ENCODE results near the gene SGTA.
"Not testable (repeated sequence)": the region's sequence is repeated elsewhere in the genome, so short reads cannot be mapped to it uniquely, and the experiment has no call there.

Gene SGTA

DNA sequence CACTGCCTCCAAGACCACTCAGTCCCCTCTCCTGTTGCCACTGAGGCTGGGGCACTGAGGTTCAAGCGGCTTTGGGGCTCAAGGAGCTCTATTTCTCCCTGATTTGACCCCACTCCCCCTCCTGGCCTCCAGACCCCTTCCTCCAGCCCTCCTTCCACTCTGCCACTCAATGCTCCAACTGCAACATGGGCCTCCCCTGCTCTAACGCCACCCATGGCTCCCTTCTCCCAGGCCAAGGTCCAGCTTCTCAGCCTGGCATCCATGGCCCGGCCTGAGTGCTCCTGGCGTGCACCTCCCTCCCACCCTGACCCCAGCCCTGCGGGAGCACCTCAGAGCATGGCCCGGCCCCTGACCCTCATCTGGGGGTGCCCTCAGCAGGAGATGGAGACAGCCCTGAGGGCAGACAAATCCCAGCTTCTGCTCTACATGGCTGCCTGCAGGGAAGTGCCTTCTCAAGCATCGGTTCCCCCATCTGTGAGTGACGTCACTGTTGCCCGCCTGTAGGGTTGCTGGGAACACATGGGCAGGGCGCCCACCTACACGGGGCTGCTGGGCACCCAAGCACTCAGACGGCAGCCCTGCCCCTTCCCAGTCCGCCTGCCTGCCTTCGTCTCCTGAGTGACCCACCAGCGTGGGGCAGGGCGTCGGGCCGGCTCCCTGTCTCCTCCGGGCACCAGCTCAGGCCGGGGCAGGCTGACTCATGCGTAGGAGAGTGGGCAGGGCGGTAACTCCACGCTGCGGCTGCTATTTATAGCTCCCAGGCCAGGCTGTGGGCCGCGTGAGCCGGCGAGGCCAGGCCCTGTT lies 60.3 kb downstream of the SGTA start:
- DNase-seq, result no peak

- DNase-seq, result no peak
Observed at GRCh38 chr19:2721570-2722540, 61.2 kb downstream of the SGTA start.

GRCh38 chr19:2720777-2721569 lies 62.1 kb downstream of the SGTA start, which contains the start of gene DIRAS1:
TSS of gene DIRAS1 (minus strand) at chr19:2721372. CDS start at chr19:2717806, 3,566 bp downstream.
- no peak for DNase-seq

DNA sequence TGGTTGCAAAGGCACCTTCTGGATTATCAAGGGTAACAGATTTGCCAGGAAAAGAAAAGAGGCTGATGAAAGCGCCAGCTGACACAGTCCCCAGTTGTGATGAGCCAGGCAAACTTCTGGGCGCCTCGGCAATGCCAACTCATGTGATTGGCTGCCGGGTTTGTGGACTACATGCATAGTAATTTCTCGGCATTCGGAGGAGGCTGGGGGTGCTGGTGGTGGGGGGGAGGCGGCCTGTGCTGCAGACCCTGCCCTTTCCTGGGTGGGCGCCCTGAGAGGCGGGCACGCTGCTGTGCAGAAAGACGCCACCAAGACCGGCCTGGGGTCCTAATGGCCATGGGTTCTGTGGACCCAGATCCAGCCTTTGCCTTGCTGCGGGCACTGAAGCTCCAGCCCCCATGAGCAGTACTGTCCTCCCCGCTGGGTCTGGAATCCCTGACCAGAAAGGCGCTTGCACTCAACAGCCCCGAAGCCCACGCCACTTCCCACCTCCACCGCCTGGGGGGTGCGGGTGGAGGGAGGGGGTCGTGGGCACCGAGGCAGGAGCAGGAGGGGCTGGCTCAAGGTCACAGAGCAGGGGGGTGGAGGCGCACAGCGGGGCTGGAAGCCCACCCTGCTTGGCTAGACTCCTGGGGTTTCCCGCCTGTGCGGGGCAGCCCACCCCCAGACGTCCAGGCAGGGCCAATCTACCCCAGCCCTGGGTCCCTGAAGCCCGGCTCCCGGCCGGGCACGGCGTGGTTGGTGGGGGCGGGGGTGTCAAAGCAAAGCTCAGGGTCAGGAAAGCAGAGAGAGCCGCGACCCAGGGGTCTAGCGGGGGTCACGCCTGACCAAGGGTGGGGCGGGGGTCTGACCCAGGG lies 62.9 kb downstream of the SGTA start:
- DNase-seq, result no peak

- no peak for DNase-seq
Observed at GRCh38 chr19:2719232-2719735, 63.8 kb downstream of the SGTA start.

GRCh38 chr19:2717638-2718541 lies 65.2 kb downstream of the SGTA start:
- no peak for DNase-seq

GRCh38 chr19:2716722-2717637 lies 66.1 kb downstream of the SGTA start:
- no peak for DNase-seq

DNA sequence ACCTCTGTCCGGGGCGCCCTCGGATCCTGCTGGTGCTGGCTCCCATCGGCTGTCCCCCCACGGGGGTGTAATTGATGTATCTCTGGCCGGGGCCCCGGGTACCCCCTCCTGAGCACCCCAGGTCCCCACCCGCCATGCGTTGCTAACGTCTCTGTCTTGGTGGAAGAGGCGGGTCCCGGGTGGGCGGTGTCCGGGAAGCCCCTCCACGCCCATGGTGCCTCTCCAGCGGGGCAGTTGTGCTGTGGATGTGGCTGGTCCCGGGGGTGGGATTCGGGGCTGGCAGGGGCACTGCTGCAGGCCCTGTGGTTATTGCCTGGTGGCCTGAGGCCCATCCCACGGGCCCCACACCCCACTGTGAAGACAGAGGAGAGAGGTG lies 66.8 kb downstream of the SGTA start:
- no peak for DNase-seq

DNA sequence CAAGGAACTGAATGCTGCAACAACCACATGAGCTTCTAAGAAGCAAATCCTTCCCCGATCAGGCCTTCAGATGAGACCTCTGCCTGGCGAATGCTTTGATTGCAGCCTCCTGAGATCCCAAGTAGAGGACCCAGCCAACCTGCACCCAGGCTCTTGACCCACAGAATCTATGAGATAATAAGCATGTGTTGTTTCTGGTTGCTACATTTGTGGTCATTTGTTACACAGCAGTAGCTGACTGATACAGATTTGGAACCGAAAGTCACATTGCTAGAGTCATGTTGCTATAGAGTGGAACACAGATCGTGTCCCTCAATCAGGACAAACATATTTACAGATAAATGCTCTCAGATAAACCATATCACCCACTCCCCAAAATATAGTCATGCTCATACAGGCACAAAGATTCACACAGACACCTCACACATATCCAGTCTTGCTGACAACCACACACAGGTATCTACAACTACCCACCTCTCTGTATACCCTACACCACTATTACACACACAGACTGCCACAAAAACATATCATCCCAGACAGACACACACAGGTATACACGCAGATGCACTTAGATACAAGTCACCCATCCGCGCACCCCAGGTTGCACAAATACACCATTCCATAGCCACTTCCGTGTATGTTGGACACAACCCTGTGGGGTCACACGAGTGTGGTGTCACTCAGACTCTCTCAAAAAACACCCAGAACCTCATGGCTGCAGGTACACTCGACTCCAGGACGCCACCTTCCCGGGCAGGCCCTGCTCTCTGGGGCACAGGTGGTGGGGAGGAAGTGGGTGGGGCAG lies 67.4 kb downstream of the SGTA start:
- no peak for DNase-seq

DNA sequence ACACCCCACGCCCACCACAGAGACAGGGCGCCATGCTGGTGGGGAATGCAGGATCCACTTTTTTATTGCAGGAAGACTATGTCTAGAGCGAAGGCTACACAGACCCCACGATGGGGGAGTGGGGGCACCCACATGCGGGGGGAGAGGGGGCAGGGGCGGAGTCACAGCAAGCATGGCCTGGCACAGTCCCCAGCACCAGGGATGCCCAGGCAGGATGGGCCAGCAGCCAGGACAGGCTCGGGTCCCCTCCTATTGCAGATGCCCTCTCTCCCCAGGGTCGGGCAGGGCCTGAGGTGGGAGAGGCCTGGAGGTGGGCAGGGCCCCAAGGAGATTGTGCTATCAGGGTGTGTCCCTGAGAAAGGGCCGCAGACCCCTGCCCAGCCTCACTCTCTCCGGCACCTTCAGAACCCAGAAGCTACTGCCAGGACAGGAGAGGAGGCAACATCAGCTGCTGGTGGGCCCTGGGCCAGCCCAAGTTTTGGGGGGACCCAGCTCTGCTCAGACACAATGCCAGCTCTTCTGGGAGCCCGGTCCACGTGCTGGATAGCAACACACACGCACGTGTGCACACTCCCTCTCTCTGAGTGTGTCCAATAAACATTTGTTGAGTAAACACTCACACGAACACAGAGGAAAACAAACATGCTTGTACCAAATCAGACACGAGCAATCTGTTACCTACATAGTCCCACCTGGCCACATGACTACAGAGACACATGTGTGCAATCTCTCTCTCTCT lies 68.4 kb downstream of the SGTA start:
- DNase-seq, result no peak

DNA sequence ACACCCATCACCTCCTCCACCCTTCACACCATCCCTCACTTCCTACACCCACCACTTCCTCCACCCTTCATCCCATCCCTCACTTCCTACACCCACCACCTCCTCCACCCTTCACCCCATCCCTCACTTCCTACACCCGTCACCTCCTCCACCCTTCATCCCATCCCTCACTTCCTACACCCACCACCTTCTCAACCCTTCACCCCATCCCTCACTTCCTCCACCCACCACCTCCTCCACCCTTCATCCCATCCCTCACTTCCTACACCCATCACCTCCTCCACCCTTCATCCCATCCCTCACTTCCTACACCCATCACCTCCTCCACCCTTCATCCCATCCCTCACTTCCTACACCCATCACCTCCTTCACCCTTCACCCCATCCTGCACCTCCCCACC lies 69.0 kb downstream of the SGTA start:
- DNase-seq, result not testable (repeated sequence)

DNA sequence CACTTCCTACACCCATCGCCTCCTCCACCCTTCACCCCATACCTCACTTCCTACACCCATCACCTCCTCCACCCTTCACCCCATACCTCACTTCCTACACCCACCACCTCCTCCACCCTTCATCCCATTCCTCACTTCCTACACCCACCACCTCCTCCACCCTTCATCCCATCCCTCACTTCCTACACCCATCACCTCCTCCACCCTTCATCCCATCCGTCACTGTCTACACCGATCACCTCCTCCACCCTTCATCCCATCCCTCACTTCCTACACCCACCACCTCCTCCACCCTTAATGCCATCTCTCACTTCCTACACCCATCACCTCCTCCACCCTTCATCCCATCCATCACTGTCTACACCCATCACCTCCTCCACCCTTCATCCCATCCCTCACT lies 69.9 kb downstream of the SGTA start:
- not testable (repeated sequence) for DNase-seq

DNA sequence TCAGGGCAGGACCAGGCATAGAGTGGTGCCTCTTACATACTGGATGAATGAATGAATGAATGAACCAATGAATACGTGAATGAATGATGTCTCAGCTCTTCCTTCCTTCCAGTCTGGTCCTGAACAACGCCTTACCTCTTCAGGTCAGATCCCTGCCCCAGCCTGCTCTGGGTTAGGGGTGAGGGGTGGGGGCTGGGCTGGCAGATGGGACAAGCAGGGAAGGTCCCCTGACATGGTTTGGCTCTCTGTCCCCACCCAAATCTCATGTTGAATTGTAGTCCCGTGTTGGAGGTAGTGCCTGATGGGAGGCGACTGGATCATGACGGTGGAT lies 71.2 kb downstream of the SGTA start:
- DNase-seq, result no peak

DNA sequence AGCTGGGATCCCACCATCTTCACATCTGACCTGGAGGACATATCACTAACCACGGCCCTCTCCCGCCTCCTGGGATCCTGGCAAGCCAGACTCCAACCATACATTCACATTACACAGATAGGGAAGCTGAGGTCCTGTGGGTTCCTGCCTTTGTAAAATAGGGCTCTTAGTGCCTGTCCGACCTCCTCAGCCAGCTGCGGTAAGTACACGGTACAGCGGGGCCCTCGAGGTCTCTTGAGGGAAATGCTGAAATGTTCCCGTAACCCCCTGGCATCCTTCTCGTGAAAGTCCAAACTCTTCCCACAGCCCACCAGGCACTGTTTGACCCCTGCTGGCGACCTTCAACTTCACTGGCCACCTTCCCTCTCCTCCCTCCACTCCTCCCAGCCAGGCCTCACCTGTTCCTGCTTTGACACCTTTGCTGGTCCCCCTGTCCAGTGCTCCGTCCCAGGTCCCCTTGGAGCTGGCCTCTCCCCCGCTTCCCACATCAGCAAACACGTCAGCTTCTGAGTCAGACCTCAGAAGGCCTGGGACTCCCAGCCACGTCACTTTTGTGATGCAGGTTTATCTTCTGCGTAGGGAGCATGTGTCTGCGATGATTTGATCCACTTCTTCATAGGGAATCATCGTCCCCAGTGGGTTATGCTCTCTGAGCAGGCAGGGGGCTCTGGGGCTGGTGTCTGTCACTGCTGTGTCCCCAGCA lies 71.8 kb downstream of the SGTA start:
- DNase-seq, result no peak

- no peak for DNase-seq
Observed at GRCh38 chr19:2706251-2706650, 76.8 kb downstream of the SGTA start.

Data from DMS153 (cell line).